Measurements from ENCODE around the gene ARHGEF10L.

The ARHGEF10L gene

GRCh38 chr1:17692645-17693044 lies 153.1 kb downstream of the ARHGEF10L start:
- no peak overlapping the region for H3K4me3 ChIP-seq (ENCODE audit: low read depth in 1 of 2, low read length in 2 of 2)
- no peak overlapping the region for H3K27ac ChIP-seq (ENCODE audit: low read length)
- no peaks in the 10 kb centered on the region for H3K9me3 ChIP-seq (ENCODE audit: insufficient read depth, low read length, severe bottlenecking)
- no peak overlapping the region for H3K4me2 ChIP-seq (ENCODE audit: insufficient read depth, low read length)
- 0 out of 2 replicates have a peak, but pooled peaks cover 3% of the 10 kb centered on the region for H4K20me1 ChIP-seq (ENCODE audit: insufficient read depth, low read length)
- DNase-seq (no peak), ATAC-seq (ENCODE audit: insufficient read depth, low read depth) (no peak)
- no peaks in the 10 kb centered on the region for H3K4me1 ChIP-seq (ENCODE audit: insufficient read depth, low read length)
- TF ChIP-seq, protein P1, sequence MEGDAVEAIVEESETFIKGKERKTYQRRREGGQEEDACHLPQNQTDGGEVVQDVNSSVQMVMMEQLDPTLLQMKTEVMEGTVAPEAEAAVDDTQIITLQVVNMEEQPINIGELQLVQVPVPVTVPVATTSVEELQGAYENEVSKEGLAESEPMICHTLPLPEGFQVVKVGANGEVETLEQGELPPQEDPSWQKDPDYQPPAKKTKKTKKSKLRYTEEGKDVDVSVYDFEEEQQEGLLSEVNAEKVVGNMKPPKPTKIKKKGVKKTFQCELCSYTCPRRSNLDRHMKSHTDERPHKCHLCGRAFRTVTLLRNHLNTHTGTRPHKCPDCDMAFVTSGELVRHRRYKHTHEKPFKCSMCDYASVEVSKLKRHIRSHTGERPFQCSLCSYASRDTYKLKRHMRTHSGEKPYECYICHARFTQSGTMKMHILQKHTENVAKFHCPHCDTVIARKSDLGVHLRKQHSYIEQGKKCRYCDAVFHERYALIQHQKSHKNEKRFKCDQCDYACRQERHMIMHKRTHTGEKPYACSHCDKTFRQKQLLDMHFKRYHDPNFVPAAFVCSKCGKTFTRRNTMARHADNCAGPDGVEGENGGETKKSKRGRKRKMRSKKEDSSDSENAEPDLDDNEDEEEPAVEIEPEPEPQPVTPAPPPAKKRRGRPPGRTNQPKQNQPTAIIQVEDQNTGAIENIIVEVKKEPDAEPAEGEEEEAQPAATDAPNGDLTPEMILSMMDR (IDR thresholded peaks at IDR 0.05; ENCODE audit: borderline replicate concordance, extremely low read depth, low read length, poor library complexity, severe bottlenecking): no peak
- TF ChIP-seq EZH2 (IDR thresholded peaks at IDR 0.05; ENCODE audit: borderline replicate concordance, low read depth, low read length, severe bottlenecking): no peak
- no peaks in the 10 kb centered on the region for H3K27me3 ChIP-seq (ENCODE audit: insufficient read depth, low read length, poor library complexity)
- H3K36me3 ChIP-seq (ENCODE audit: insufficient read depth, low read length): no peaks in the 10 kb centered on the region
- no peak overlapping the region for H3K9ac ChIP-seq (ENCODE audit: low read depth, low read length)
- H3K79me2 ChIP-seq (ENCODE audit: insufficient read depth, low read length): no peaks in the 10 kb centered on the region
- no peak overlapping the region for H2AFZ ChIP-seq (ENCODE audit: low read depth, low read length)

DNA sequence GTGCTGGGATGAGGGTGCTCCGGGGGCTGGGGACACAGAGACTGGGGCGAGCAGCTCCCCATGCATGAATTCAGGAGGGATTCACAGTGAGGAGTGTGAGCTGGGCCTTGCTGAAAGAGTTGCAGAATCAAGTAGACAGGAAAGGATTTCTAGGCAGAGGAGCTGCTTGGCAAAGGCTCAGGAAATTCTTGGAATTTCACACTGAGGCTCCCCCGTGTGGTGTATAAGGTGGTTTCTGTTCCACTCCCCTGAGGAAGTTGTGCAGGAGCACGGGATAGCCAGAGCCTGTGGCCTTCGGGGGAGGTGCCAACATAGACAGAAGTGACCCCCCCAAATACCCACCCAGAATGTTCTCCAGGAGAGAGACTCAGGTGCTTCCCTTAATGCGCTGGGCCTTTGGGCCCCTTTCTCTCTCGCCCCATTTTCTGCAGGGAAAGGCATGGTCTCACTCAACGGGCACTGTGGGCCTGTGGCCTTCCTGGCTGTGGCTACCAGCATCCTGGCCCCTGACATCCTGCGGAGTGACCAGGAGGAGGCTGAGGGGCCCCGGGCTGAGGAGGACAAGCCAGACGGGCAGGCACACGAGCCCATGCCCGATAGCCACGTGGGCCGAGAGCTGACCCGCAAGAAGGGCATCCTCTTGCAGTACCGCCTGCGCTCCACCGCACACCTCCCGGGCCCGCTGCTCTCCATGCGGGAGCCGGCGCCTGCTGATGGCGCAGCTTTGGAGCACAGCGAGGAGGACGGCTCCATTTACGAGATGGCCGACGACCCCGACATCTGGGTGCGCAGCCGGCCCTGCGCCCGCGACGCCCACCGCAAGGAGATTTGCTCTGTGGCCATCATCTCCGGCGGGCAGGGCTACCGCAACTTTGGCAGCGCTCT lies 157.2 kb downstream of the ARHGEF10L start:
- Histone ChIP-seq H3K9ac (ENCODE audit: low read depth, low read length) (no peak overlapping the region), H3K79me2 (ENCODE audit: insufficient read depth, low read length) (no peaks in the 10 kb centered on the region), H3K4me3 (ENCODE audit: low read depth in 1 of 2, low read length in 2 of 2) (no peak overlapping the region), H2AFZ (ENCODE audit: low read depth, low read length) (no peak overlapping the region), H3K4me1 (ENCODE audit: insufficient read depth, low read length) (no peaks in the 10 kb centered on the region), H4K20me1 (ENCODE audit: insufficient read depth, low read length) (0 out of 2 replicates have a peak, but pooled peaks cover 3% of the 10 kb centered on the region), H3K27me3 (ENCODE audit: insufficient read depth, low read length, poor library complexity) (no peaks in the 10 kb centered on the region), H3K36me3 (ENCODE audit: insufficient read depth, low read length) (no peaks in the 10 kb centered on the region), H3K27ac (ENCODE audit: low read length) (no peak overlapping the region), H3K4me2 (ENCODE audit: insufficient read depth, low read length) (no peak overlapping the region), H3K9me3 (ENCODE audit: insufficient read depth, low read length, severe bottlenecking) (no peaks in the 10 kb centered on the region)
- TF ChIP-seq, protein P1 (IDR thresholded peaks at IDR 0.05; ENCODE audit: borderline replicate concordance, extremely low read depth, low read length, poor library complexity, severe bottlenecking): no peak
- TF ChIP-seq EZH2 (IDR thresholded peaks at IDR 0.05; ENCODE audit: borderline replicate concordance, low read depth, low read length, severe bottlenecking): no peak
- ATAC-seq (ENCODE audit: insufficient read depth, low read depth): no peak
- DNase-seq: no peak

GRCh38 chr1:17697458-17697857 lies 158.0 kb downstream of the ARHGEF10L start:
- H3K9ac ChIP-seq (ENCODE audit: low read depth, low read length): no peak overlapping the region
- H3K36me3 ChIP-seq (ENCODE audit: insufficient read depth, low read length): no peaks in the 10 kb centered on the region
- no peak for DNase-seq
- 0 out of 2 replicates have a peak, but pooled peaks cover 3% of the 10 kb centered on the region for H4K20me1 ChIP-seq (ENCODE audit: insufficient read depth, low read length)
- H3K27ac ChIP-seq (ENCODE audit: low read length): no peak overlapping the region
- no peak overlapping the region for H3K4me2 ChIP-seq (ENCODE audit: insufficient read depth, low read length)
- H3K27me3 ChIP-seq (ENCODE audit: insufficient read depth, low read length, poor library complexity): no peaks in the 10 kb centered on the region
- H3K9me3 ChIP-seq (ENCODE audit: insufficient read depth, low read length, severe bottlenecking): no peaks in the 10 kb centered on the region
- H3K4me3 ChIP-seq (ENCODE audit: low read depth in 1 of 2, low read length in 2 of 2): no peak overlapping the region
- no peak for TF ChIP-seq EZH2 (IDR thresholded peaks at IDR 0.05; ENCODE audit: borderline replicate concordance, low read depth, low read length, severe bottlenecking)
- TF ChIP-seq, protein P1 (IDR thresholded peaks at IDR 0.05; ENCODE audit: borderline replicate concordance, extremely low read depth, low read length, poor library complexity, severe bottlenecking): no peak
- no peak for ATAC-seq (ENCODE audit: insufficient read depth, low read depth)
- H2AFZ ChIP-seq (ENCODE audit: low read depth, low read length): no peak overlapping the region
- no peaks in the 10 kb centered on the region for H3K4me1 ChIP-seq (ENCODE audit: insufficient read depth, low read length)
- no peaks in the 10 kb centered on the region for H3K79me2 ChIP-seq (ENCODE audit: insufficient read depth, low read length)
